BLaER1 treated with 17β-estradiol and CSF1 and Interleukin-3, amounts not matched to agents 10 nM and 100 nM (cell line): Measurements from ENCODE around the gene LILRB5.
"Not testable (repeated sequence)": the region's sequence is repeated elsewhere in the genome, so short reads cannot be mapped to it uniquely, and the experiment has no call there.

Experiments used
- H3K27ac ChIP-seq, 11 experiments: shearing (Covaris generic); formaldehyde crosslinking; 2 replicates each; pipeline ENCODE4 v1.8.1; 2022
- H3K27me3 ChIP-seq, 11 experiments: shearing (Covaris generic); formaldehyde crosslinking; 2 replicates each; pipeline ENCODE4 v1.8.1; 2022
- H3K36me3 ChIP-seq, 11 experiments: shearing (Covaris generic); formaldehyde crosslinking; 2 replicates each; pipeline ENCODE4 v1.8.1; 2022
- H3K4me1 ChIP-seq, 10 experiments: shearing (Covaris generic); formaldehyde crosslinking; 2 replicates each; pipeline ENCODE4 v1.8.1; 2022
- H3K4me2 ChIP-seq, 11 experiments: shearing (Covaris generic); formaldehyde crosslinking; 2 replicates each; pipeline ENCODE4 v1.8.1; 2022
- H3K4me3 ChIP-seq, 10 experiments: shearing (Covaris generic); formaldehyde crosslinking; 2 replicates each; pipeline ENCODE4 v1.8.1; 2022
- H3K9ac ChIP-seq, 11 experiments: shearing (Covaris generic); formaldehyde crosslinking; 2 replicates each; pipeline ENCODE4 v1.8.1; 2022
- H3K9me3 ChIP-seq, 11 experiments: shearing (Covaris generic); formaldehyde crosslinking; replicated peaks in 1 of 11; 2 replicates each; pipeline ENCODE4 v1.8.1; 2022
- H4K20me1 ChIP-seq, 11 experiments: shearing (Covaris generic); formaldehyde crosslinking; 2 replicates each; pipeline ENCODE4 v1.8.1; 2022
- Cebpa-rat ChIP-seq, 11 experiments: shearing (Covaris generic); IDR thresholded peaks; 2 replicates each; pipeline ENCODE4 v1.8.1; 2022

Gene LILRB5

DNA sequence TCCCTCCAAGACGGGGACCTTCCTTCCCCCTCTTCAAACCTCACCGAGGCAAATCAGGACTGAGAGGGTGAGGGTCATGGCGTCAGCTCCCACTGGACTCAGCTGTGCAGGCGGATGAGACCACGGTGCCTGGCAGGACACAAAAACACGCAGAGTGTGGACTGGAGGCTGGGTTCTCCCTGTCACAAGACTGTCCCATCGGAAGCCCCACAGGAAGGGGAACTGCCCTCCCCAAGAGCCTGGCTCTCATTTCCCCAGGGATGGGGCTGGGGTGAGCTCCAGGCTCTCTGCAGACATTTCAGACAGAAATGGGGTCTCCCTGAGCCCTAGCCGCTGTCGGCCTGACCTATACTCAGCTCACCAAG, at the start of gene LILRB5:
TSS of gene LILRB5 (minus strand) at position 158 of the 365 bp plus-strand sequence. CDS start at position 78, 80 bp downstream.
- no peaks in the 10 kb centered on the region for H4K20me1 ChIP-seq
- peaks cover 0 to 5% (median 0%) of the 10 kb centered on the region in 11 experiments; a peak in 1 of 22 replicates for H3K27me3 ChIP-seq
- TF ChIP-seq Cebpa-rat (IDR thresholded peaks at IDR 0.05) = no peak
- peak within 1 kb of the TSS in 7 of 11 experiments; percentile 3 to 88 (median 24); a peak in 8 of 22 replicates for H3K9ac ChIP-seq
- H3K9me3 ChIP-seq = no peaks in the 10 kb centered on the region
- H3K4me3 ChIP-seq = peak within 1 kb of the TSS in 4 of 10 experiments; percentile 25 to 55 (median 50); a peak in 6 of 20 replicates
- peak within 1 kb of the TSS in 7 of 11 experiments; percentile 0 to 64 (median 12); a peak in 10 of 22 replicates for H3K27ac ChIP-seq
- H3K36me3 ChIP-seq = peaks cover 0 to 15% (median 0%) of the 10 kb centered on the region in 11 experiments; a peak in 3 of 22 replicates
- peak within 1 kb of the TSS; percentile 45 to 95 (median 74) for H3K4me2 ChIP-seq
- H3K4me1 ChIP-seq = peaks cover 32 to 71% (median 46%) of the 10 kb centered on the region in 10 experiments

- Histone ChIP-seq H3K27ac (peak overlapping the region in 3 of 11 experiments; percentile 5 to 72 (median 44); a peak in 2 of 22 replicates), H3K4me2 (peak overlapping the region in 9 of 11 experiments; percentile 54 to 89 (median 74); a peak in 16 of 22 replicates), H3K9ac (no peak overlapping the region), H3K9me3 (peaks cover 0 to 20% (median 0%) of the 10 kb centered on the region in 11 experiments; a peak in 2 of 22 replicates), H3K4me3 (no peak overlapping the region), H3K36me3 (peaks cover 0 to 34% (median 0%) of the 10 kb centered on the region in 11 experiments; a peak in 7 of 22 replicates), H4K20me1 (0 out of 22 replicates have a peak, but pooled peaks cover 0 to 5% (median 0%) of the 10 kb centered on the region in 11 experiments), H3K4me1 (peaks cover 32 to 91% (median 56%) of the 10 kb centered on the region in 10 experiments), H3K27me3 (no peaks in the 10 kb centered on the region)
- no peak for TF ChIP-seq Cebpa-rat (IDR thresholded peaks at IDR 0.05)
Observed at GRCh38 chr19:54305141-54305540, 48.1 kb upstream of the LILRB5 start.

GRCh38 chr19:54302257-54302656, 45.2 kb upstream of the LILRB5 start:
- peak overlapping the region in 2 of 10 experiments; percentile 11 to 14; a peak in 1 of 20 replicates for H3K4me3 ChIP-seq
- H3K27me3 ChIP-seq = no peaks in the 10 kb centered on the region
- no peaks in the 10 kb centered on the region for H4K20me1 ChIP-seq
- peaks cover 0 to 17% (median 0%) of the 10 kb centered on the region in 11 experiments; a peak in 7 of 22 replicates for H3K36me3 ChIP-seq
- H3K27ac ChIP-seq = peak overlapping the region; percentile 1 to 72 (median 64); a peak in 19 of 22 replicates
- TF ChIP-seq Cebpa-rat (IDR thresholded peaks at IDR 0.05) = peak in 10 of 11 experiments; percentile 41 to 89 (median 74); a peak in 16 of 22 replicates
- H3K9me3 ChIP-seq = peaks cover 0 to 14% (median 0%) of the 10 kb centered on the region in 11 experiments; a peak in 2 of 22 replicates
- H3K4me2 ChIP-seq = peak overlapping the region; percentile 18 to 96 (median 74)
- peak overlapping the region in 6 of 11 experiments; percentile 3 to 53 (median 26); a peak in 7 of 22 replicates for H3K9ac ChIP-seq
- peaks cover 55 to 95% (median 78%) of the 10 kb centered on the region in 10 experiments for H3K4me1 ChIP-seq

DNA sequence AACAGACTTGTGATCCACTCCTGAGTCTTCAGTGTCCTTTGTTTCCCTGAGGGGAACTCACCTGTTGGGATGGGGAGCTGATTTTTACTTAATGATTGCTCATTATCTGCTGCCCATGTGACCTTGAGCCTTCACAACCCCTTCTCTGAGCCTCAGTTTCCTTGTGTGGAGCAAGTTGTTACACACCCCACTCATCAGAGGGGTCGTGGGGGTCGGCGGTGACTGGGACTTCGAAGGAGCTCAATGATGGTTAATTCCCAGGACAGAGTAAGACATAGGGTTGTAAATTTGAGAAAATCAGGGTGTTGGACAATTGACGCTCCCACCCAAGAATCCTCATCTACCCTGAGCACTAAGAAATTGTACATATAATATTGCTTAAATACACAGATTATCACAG, 42.4 kb upstream of the LILRB5 start:
- H3K4me3 ChIP-seq = no peak overlapping the region
- peak overlapping the region in 4 of 11 experiments; percentile 14 to 54 (median 30); a peak in 8 of 22 replicates for H3K27ac ChIP-seq
- H4K20me1 ChIP-seq = no peaks in the 10 kb centered on the region
- no peak overlapping the region for H3K9ac ChIP-seq
- H3K36me3 ChIP-seq = peaks cover 0 to 12% (median 0%) of the 10 kb centered on the region in 11 experiments; a peak in 3 of 22 replicates
- no peak for TF ChIP-seq Cebpa-rat (IDR thresholded peaks at IDR 0.05)
- peaks cover 0 to 9% (median 2%) of the 10 kb centered on the region in 11 experiments; a peak in 14 of 22 replicates for H3K9me3 ChIP-seq
- H3K4me2 ChIP-seq = peak overlapping the region; percentile 59 to 87 (median 78)
- no peaks in the 10 kb centered on the region for H3K27me3 ChIP-seq
- peaks cover 48 to 71% (median 62%) of the 10 kb centered on the region in 10 experiments for H3K4me1 ChIP-seq

- Histone ChIP-seq H3K4me3 (no peak overlapping the region), H3K27ac (peak overlapping the region in 7 of 11 experiments; percentile 6 to 54 (median 14); a peak in 11 of 22 replicates), H4K20me1 (no peaks in the 10 kb centered on the region), H3K27me3 (no peaks in the 10 kb centered on the region), H3K36me3 (peaks cover 0 to 12% (median 0%) of the 10 kb centered on the region in 11 experiments; a peak in 3 of 22 replicates), H3K4me2 (peak overlapping the region; percentile 59 to 87 (median 78)), H3K9ac (peak overlapping the region in 3 of 11 experiments; percentile 9 to 28 (median 19); a peak in 3 of 22 replicates), H3K9me3 (peaks cover under 1 to 13% (median 6%) of the 10 kb centered on the region in 11 experiments; a peak in 21 of 22 replicates), H3K4me1 (peaks cover 44 to 67% (median 58%) of the 10 kb centered on the region in 10 experiments)
- TF ChIP-seq Cebpa-rat (IDR thresholded peaks at IDR 0.05) = no peak
Observed at GRCh38 chr19:54299126-54299498, 42.0 kb upstream of the LILRB5 start.

- no peak for TF ChIP-seq Cebpa-rat (IDR thresholded peaks at IDR 0.05)
Observed at GRCh38 chr19:54298357-54299125, 41.5 kb upstream of the LILRB5 start.

GRCh38 chr19:54297759-54298305, 40.8 kb upstream of the LILRB5 start:
- Histone ChIP-seq H4K20me1 (no peaks in the 10 kb centered on the region), H3K4me2 (peak overlapping the region; percentile 59 to 87 (median 78)), H3K9me3 (peaks cover 8 to 22% (median 13%) of the 10 kb centered on the region in 11 experiments; a peak in 21 of 22 replicates), H3K27me3 (no peaks in the 10 kb centered on the region), H3K36me3 (peaks cover 0 to 12% (median 0%) of the 10 kb centered on the region in 11 experiments; a peak in 3 of 22 replicates), H3K27ac (peak overlapping the region in 5 of 11 experiments; percentile 4 to 54 (median 28); a peak in 3 of 22 replicates), H3K9ac (peak overlapping the region in 2 of 11 experiments; percentile 19 to 28; a peak in 2 of 22 replicates), H3K4me1 (peaks cover 34 to 54% (median 45%) of the 10 kb centered on the region in 10 experiments), H3K4me3 (no peak overlapping the region)
- no peak for TF ChIP-seq Cebpa-rat (IDR thresholded peaks at IDR 0.05)

More at GRCh38 chr19:54298357-54299125, 41.5 kb upstream of the LILRB5 start:
- Histone ChIP-seq H3K4me2 (peak overlapping the region; percentile 59 to 87 (median 78)), H3K27me3 (no peaks in the 10 kb centered on the region), H3K9ac (peak overlapping the region in 4 of 11 experiments; percentile 9 to 41 (median 24); a peak in 5 of 22 replicates), H4K20me1 (no peaks in the 10 kb centered on the region), H3K4me3 (no peak overlapping the region), H3K4me1 (peaks cover 38 to 61% (median 52%) of the 10 kb centered on the region in 10 experiments), H3K36me3 (peaks cover 0 to 12% (median 0%) of the 10 kb centered on the region in 11 experiments; a peak in 3 of 22 replicates), H3K9me3 (peaks cover 7 to 19% (median 12%) of the 10 kb centered on the region in 11 experiments; a peak in 21 of 22 replicates), H3K27ac (peak overlapping the region in 8 of 11 experiments; percentile 4 to 54 (median 18); a peak in 11 of 22 replicates)

- no peak overlapping the region for H3K4me2 ChIP-seq
- no peaks in the 10 kb centered on the region for H3K27me3 ChIP-seq
- no peak for TF ChIP-seq Cebpa-rat (IDR thresholded peaks at IDR 0.05)
- H3K27ac ChIP-seq = no peak overlapping the region
- H3K9ac ChIP-seq = no peak overlapping the region
- H3K4me1 ChIP-seq = peaks cover 36 to 55% (median 42%) of the 10 kb centered on the region in 10 experiments
- peaks cover 8 to 15% (median 13%) of the 10 kb centered on the region in 11 experiments; a peak in 21 of 22 replicates for H3K9me3 ChIP-seq
- H3K36me3 ChIP-seq = peaks cover 0 to 12% (median 0%) of the 10 kb centered on the region in 11 experiments; a peak in 3 of 22 replicates
- H3K4me3 ChIP-seq = no peak overlapping the region
- no peaks in the 10 kb centered on the region for H4K20me1 ChIP-seq
Observed at GRCh38 chr19:54294539-54294938, 37.5 kb upstream of the LILRB5 start.

DNA sequence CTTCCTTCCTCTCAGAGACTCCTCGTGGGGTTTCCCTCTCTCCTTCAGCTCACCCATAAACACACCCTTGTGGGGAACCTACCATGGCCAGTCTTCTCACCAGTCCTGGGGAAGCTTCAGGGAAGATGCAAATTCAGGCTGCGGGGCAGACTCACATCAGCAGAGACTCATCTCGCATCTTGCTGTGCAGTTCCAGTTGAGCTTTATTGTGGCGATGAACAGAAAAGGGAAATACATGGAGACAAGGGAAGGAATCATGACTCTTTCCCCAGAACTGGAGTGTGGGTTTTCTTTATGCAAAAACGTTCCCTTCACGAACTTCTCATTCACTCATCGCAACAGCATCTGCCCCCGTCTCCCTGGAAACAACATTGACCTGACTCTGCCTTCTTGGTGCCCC, 32.1 kb upstream of the LILRB5 start:
- not testable (repeated sequence) for H3K9me3 ChIP-seq, H3K27me3 ChIP-seq, H3K36me3 ChIP-seq, H4K20me1 ChIP-seq
- H3K4me2 ChIP-seq = peak overlapping the region; percentile 89 to 100 (median 98)
- peaks cover 64 to 79% (median 72%) of the 10 kb centered on the region in 10 experiments for H3K4me1 ChIP-seq
- H3K9ac ChIP-seq = peak overlapping the region in 6 of 11 experiments; percentile 36 to 91 (median 64); a peak in 9 of 22 replicates
- H3K4me3 ChIP-seq = peak overlapping the region in 3 of 10 experiments; percentile 38 to 45 (median 42); a peak in 3 of 20 replicates
- peak overlapping the region; percentile 48 to 98 (median 90) for H3K27ac ChIP-seq
